Calu3 (cell line): ENCODE results near the gene UCK2. TPM values are rescaled to one million over a fixed set of nuclear protein-coding genes. Genes with fewer than 3 reads are reported as not detected.

Source experiments
- BruUV-seq: library from RNA; stranded (reverse); fragments of 400-500 nt; replicated peaks from 2 replicates; lab custom pipeline; 2021; lab: Mats Ljungman, UMichigan
- CTCF ChIA-PET: fragments of 300-600 bp; sonication (Branson Sonifier 250); formaldehyde crosslinking; loops from one replicate; lab custom pipeline; 2022; ENCODE audit warnings: antibody characterized with exemption; lab: Charles Lee
- DNase-seq: peaks from one replicate; pipeline ENCODE4 v3.0.0; 2022
- H3K27ac Mint-ChIP-seq: one replicate; pipeline ENCODE4 v1.8.0; 2022; ENCODE audit warnings: mixed read lengths; ENCODE audit not compliant: unreplicated experiment
- H3K27me3 Mint-ChIP-seq: one replicate; pipeline ENCODE4 v1.8.0; 2022; ENCODE audit warnings: mixed read lengths; ENCODE audit not compliant: unreplicated experiment
- H3K36me3 Mint-ChIP-seq: one replicate; pipeline ENCODE4 v1.8.0; 2022; ENCODE audit warnings: mild to moderate bottlenecking, moderate library complexity, mixed read lengths; ENCODE audit not compliant: insufficient read depth, unreplicated experiment
- H3K4me1 Mint-ChIP-seq: one replicate; pipeline ENCODE4 v1.8.0; 2022; ENCODE audit warnings: mild to moderate bottlenecking, low read depth, mixed read lengths; ENCODE audit not compliant: unreplicated experiment
- H3K4me3 Mint-ChIP-seq: one replicate; pipeline ENCODE4 v1.8.0; 2022; ENCODE audit warnings: mild to moderate bottlenecking, low read depth, moderate library complexity, mixed read lengths; ENCODE audit not compliant: unreplicated experiment
- H3K9me3 Mint-ChIP-seq: one replicate; pipeline ENCODE4 v1.8.0; 2022; ENCODE audit warnings: low read depth, mixed read lengths; ENCODE audit not compliant: unreplicated experiment
- CTCF ChIP-seq: fragments of 200-600 bp; IDR thresholded peaks from one replicate; pipeline ENCODE4 v1.8.0; 2022; ENCODE audit warnings: antibody characterized with exemption; ENCODE audit not compliant: unreplicated experiment
- intact Hi-C: fragments of 100-400 bp; cut with micrococcal nuclease; formaldehyde crosslinking; loops from one replicate; pipeline ENCODE4 v1.10.0; 2022; ENCODE audit not compliant: unreplicated experiment
- total RNA-seq: library from RNA; stranded (reverse); gene quantifications from 2 replicates; pipeline ENCODE4 v1.2.3, GENCODE V29; 2022

Gene UCK2
- total RNA-seq, 1 experiment from 2014 or later: 109 TPM

GRCh38 chr1:165897326-165898303, 70.2 kb downstream of the UCK2 start:
- Mint-ChIP-seq H3K36me3 (peaks cover 29% of the 10 kb centered on the region), H3K4me1 (peaks cover 36% of the 10 kb centered on the region), H3K27ac (no peak overlapping the region), H3K27me3 (no peaks in the 10 kb centered on the region), H3K9me3 (no peaks in the 10 kb centered on the region), H3K4me3 (no peak overlapping the region)
- CTCF ChIA-PET: interaction anchor here (1.0 kb wide), 1 partner anchor 10 kb away, joined by 3 read pairs; no protein-coding TSS in a partner anchor
- no TSS peak for BruUV-seq
- intact Hi-C loops: no loop called here
- TF ChIP-seq CTCF: no peak
- no peak for DNase-seq

GRCh38 chr1:165898837-165899236, 71.4 kb downstream of the UCK2 start:
- H3K4me1 Mint-ChIP-seq: peaks cover 42% of the 10 kb centered on the region
- intact Hi-C loops: no loop called here
- no peaks in the 10 kb centered on the region for H3K9me3 Mint-ChIP-seq
- no peak overlapping the region for H3K4me3 Mint-ChIP-seq
- CTCF ChIA-PET: interaction anchor here (0.6 to 1.0 kb wide), 2 partner anchors 34 to 201 kb away, joined by 3 to 6 read pairs; no protein-coding TSS in a partner anchor
- no peaks in the 10 kb centered on the region for H3K27me3 Mint-ChIP-seq
- peaks cover 40% of the 10 kb centered on the region for H3K36me3 Mint-ChIP-seq
- H3K27ac Mint-ChIP-seq: no peak overlapping the region
- no TSS peak for BruUV-seq
- TF ChIP-seq CTCF: no peak
- no peak for DNase-seq

- H3K4me3 Mint-ChIP-seq: no peak overlapping the region
- TF ChIP-seq CTCF: no peak
- peaks cover 45% of the 10 kb centered on the region for H3K4me1 Mint-ChIP-seq
- H3K9me3 Mint-ChIP-seq: no peaks in the 10 kb centered on the region
- CTCF ChIA-PET: interaction anchor here (0.6 to 1.0 kb wide), 2 partner anchors 11 to 202 kb away, joined by 3 read pairs; no protein-coding TSS in a partner anchor
- H3K36me3 Mint-ChIP-seq: peaks cover 42% of the 10 kb centered on the region
- no peak for DNase-seq
- no peak overlapping the region for H3K27ac Mint-ChIP-seq
- BruUV-seq: no TSS peak
- intact Hi-C loops: no loop called here
- H3K27me3 Mint-ChIP-seq: no peaks in the 10 kb centered on the region
These were observed 72.1 kb downstream of the UCK2 start for GRCh38 chr1:165899461-165899941.

- intact Hi-C loops: no loop called here
- Mint-ChIP-seq H3K4me1 (peaks cover 45% of the 10 kb centered on the region), H3K4me3 (no peak overlapping the region), H3K9me3 (no peaks in the 10 kb centered on the region), H3K27me3 (no peaks in the 10 kb centered on the region), H3K27ac (no peak overlapping the region), H3K36me3 (peaks cover 37% of the 10 kb centered on the region)
- no TSS peak for BruUV-seq
- TF ChIP-seq CTCF: no peak
- DNase-seq: no peak
- CTCF ChIA-PET: interaction anchor here (0.6 kb wide), 1 partner anchor 182 kb away, joined by 9 read pairs; no protein-coding TSS in a partner anchor
These were observed 73.4 kb downstream of the UCK2 start for GRCh38 chr1:165900576-165901380.
